HepG2 (cell line): Measurements from ENCODE around the gene SLIT1. TPM values are rescaled to one million over a fixed set of nuclear protein-coding genes. Genes with fewer than 3 reads are reported as not detected.

ENCODE experiments used
- CEBPZ ChIP-seq: IDR thresholded peaks from 2 replicates; pipeline ENCODE4 v1.6.1; 2012; ENCODE audit warnings: low read length, improper control_type of control experiment
- FOSL1 ChIP-seq: sonication (generic); formaldehyde crosslinking; IDR thresholded peaks from 2 replicates; pipeline ENCODE4 v1.9.0; 2021; ENCODE audit warnings: missing genetic modification reagents, borderline replicate concordance
- IRX3 ChIP-seq: sonication (generic); formaldehyde crosslinking; IDR thresholded peaks from 2 replicates; pipeline ENCODE4 v1.8.1; 2023; ENCODE audit warnings: mild to moderate bottlenecking, low read depth, missing genetic modification reagents, borderline replicate concordance
- KAT2B ChIP-seq: fragments of 150-350 bp; IDR thresholded peaks from 2 replicates; pipeline ENCODE4 v1.6.1; 2014; ENCODE audit warnings: low read depth, low read length, borderline replicate concordance
- PREB ChIP-seq: sonication (generic); formaldehyde crosslinking; IDR thresholded peaks from 2 replicates; pipeline ENCODE4 v1.4.0; 2020; ENCODE audit warnings: missing genetic modification reagents
- RERE ChIP-seq: IDR thresholded peaks from 2 replicates; pipeline ENCODE4 v1.6.1; 2016; ENCODE audit warnings: low read depth, missing genetic modification reagents, missing compliant biosample characterization
- SNAPC5 ChIP-seq: sonication (generic); formaldehyde crosslinking; IDR thresholded peaks from 2 replicates; pipeline ENCODE4 v1.8.1; 2023; ENCODE audit warnings: mild to moderate bottlenecking, missing genetic modification reagents, borderline replicate concordance
- ZBTB38 ChIP-seq: sonication (generic); formaldehyde crosslinking; IDR thresholded peaks from 2 replicates; pipeline ENCODE4 v1.5.1; 2020; ENCODE audit warnings: mild to moderate bottlenecking, missing genetic modification reagents
- ZNF776 ChIP-seq: sonication (generic); formaldehyde crosslinking; IDR thresholded peaks from 2 replicates; pipeline ENCODE4 v1.4.0; 2020; ENCODE audit warnings: mild to moderate bottlenecking, missing genetic modification reagents
- polyA plus RNA-seq, 8 experiments: library from polyadenylated mRNA; depleted of rRNA in 3 of 8; stranded (reverse) in 7 of 8; unstranded in 1 of 8; fragments of >200 nt; fragmentation: Illumina TruSeq in 4 of 8; extraction: Trizol in 4 of 8; gene quantifications; 2 replicates each; pipeline versions ENCODE4 v1.2.1 to v1.2.3, GENCODE V29; 2011 to 2016; ENCODE audit warnings: low read depth in 4 of 8, missing spikeins in 1 of 8, mixed read lengths in 1 of 8; ENCODE audit not compliant: insufficient read depth in 1 of 8
- total RNA-seq, 5 experiments: library from RNA; depleted of rRNA; stranded (reverse); fragments of >200 nt; fragmentation: Illumina TruSeq; extraction: Trizol; gene quantifications; 2 replicates each; pipeline ENCODE4 v1.2.3, GENCODE V29; 2016; ENCODE audit warnings: low read depth in 1 of 5

The SLIT1 gene
- total and polyA plus RNA-seq, 2 of the 13 experiments (the other 11 are each of a cell fraction or from before 2014, with no cell fraction given), result 0.09 to 0.33 TPM

GRCh38 chr10:97173036-97173435 is 12.7 kb downstream of the SLIT1 start (continued):
- TF ChIP-seq RERE (CRISPR knock-in tag), result no peak
- no peak for TF ChIP-seq ZNF776 (CRISPR knock-in tag)
- TF ChIP-seq KAT2B, result no peak
- TF ChIP-seq FOSL1 (CRISPR knock-in tag), result no peak
- TF ChIP-seq SNAPC5 (CRISPR knock-in tag), result no peak
- no peak for TF ChIP-seq CEBPZ
- TF ChIP-seq IRX3 (CRISPR knock-in tag), result no peak
- no peak for TF ChIP-seq PREB (CRISPR knock-in tag)
- no peak for TF ChIP-seq ZBTB38 (CRISPR knock-in tag)
